LNCaP clone FGC (cell line): ENCODE data around the gene TTLL8.

Source experiments
- DNase-seq: peaks from one replicate; pipeline ENCODE4 v3.0.0-alpha.2; 2011; ENCODE audit warnings: low read depth
- H3K4me3 ChIP-seq: 2 replicates; pipeline ENCODE4 v1.5.1; 2011; ENCODE audit warnings: mild to moderate bottlenecking, low read depth, low read length, control low read depth
- TF ChIP-seq, protein P1 (sequence below): IDR thresholded peaks from 2 replicates; pipeline ENCODE4 v1.5.1; 2012; ENCODE audit warnings: mild to moderate bottlenecking; ENCODE audit not compliant: control insufficient read depth, insufficient read depth; ENCODE audit errors: extremely low read depth

Gene TTLL8

DNA sequence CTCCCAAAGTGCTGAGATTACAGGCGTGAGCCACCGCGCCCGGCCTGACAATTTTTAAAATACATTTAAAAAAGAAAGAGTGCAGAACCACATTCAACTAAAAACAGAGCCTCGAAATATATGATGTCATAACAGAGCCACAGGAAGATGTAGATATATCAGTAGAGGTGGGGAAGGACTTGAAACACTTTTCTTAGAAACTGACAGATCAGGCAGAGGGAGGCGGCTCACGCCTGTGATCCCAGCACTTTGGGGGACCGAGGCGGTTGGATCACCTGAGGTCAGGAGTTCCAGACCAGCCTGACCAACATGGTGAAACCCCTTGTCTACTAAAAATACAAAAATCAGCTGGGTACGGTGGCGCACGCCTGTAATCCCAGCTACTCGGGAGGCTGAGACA, 20.1 kb upstream of the TTLL8 start:
- DNase-seq = no peak
- no peak overlapping the region for H3K4me3 ChIP-seq
- TF ChIP-seq, protein P1, sequence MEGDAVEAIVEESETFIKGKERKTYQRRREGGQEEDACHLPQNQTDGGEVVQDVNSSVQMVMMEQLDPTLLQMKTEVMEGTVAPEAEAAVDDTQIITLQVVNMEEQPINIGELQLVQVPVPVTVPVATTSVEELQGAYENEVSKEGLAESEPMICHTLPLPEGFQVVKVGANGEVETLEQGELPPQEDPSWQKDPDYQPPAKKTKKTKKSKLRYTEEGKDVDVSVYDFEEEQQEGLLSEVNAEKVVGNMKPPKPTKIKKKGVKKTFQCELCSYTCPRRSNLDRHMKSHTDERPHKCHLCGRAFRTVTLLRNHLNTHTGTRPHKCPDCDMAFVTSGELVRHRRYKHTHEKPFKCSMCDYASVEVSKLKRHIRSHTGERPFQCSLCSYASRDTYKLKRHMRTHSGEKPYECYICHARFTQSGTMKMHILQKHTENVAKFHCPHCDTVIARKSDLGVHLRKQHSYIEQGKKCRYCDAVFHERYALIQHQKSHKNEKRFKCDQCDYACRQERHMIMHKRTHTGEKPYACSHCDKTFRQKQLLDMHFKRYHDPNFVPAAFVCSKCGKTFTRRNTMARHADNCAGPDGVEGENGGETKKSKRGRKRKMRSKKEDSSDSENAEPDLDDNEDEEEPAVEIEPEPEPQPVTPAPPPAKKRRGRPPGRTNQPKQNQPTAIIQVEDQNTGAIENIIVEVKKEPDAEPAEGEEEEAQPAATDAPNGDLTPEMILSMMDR = no peak

DNA sequence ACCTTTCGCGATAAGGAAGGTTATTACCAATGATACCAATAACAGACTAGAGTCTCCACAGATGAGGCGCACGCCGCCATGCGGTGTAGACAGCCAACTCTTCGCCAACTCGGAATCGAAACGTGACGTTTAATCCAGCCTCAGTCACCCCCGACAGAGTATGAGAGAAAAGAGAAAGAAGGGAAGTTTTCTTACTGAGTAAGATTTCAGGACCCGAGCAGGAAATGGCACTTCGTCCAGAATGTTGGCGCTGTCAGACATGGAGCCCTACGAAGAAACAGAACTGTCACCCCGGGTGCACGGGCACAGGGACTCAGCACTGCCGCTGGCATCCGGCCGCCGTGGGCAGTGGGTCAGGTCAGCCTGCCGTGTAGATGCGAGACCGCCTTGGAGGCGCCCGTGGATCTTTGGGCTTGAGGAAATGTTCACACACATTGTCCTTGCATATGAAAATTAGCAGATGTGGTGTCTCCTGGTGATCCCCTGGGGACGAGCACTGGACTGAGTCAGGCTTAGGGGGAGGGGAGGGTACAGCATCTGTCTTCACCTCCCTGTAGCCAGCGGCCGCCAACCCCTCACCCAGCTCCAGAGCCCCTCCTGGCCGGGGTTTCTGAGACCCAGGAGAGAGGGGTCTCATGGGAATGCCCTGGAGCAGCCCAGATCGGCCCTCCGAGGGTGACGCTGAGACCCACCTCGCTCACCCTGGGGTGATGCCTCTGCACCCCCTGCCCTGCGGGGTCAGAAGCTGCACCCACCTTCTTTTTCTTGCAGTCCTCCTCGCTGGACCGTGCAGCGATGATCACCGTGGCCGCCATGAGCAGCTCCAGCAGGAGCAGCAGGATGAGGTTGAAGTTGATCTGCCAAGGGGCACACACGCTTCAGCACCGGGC, 18.8 kb upstream of the TTLL8 start:
- DNase-seq = no peak
- no peak overlapping the region for H3K4me3 ChIP-seq
- TF ChIP-seq, protein P1 = no peak

DNA sequence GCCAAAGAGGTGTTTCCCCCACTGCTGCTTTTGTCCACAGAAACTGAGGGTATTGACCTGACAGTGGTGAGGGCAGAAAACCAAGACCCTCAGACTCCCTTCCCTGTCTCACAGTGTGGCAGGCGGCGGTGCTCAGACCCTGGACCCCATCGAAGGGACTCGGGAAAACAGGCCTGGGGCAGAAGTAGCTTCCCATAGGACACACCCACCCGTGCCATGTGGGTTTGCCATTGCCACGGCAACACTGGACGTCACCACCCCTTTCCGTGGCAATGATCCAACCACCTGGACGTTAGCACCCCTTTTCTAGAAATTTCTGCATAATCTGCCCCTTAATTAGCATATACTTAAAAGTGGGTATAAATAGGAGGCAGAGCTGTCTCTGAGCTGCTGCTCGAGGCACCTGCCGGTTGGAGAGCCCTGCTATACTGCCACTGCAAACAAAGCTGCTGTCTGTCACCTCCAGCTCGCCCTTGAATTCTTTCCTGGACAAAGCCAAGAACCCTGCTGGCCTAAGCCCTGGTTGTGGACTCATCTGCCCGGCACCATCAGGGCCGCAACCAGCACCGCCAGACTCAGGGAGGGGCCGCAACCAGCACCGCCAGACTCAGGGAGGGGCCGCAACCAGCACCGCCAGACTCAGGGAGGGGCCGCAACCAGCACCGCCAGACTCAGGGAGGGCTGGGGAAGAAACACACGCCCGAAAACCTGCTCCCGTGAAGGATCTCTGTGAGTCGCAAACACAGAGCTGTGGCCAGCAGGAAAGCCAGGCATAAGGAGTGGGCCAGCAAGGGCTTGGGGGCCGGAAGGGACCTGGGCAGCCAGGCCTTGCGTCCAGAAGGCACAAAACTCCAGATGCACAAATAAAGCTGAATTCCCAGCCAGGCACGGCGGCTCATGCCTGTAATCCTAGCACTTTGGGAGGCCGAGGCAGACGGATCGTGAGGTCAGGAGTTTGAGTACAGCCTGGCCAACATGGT, 16.7 kb upstream of the TTLL8 start:
- no peak for DNase-seq
- no peak overlapping the region for H3K4me3 ChIP-seq

DNA sequence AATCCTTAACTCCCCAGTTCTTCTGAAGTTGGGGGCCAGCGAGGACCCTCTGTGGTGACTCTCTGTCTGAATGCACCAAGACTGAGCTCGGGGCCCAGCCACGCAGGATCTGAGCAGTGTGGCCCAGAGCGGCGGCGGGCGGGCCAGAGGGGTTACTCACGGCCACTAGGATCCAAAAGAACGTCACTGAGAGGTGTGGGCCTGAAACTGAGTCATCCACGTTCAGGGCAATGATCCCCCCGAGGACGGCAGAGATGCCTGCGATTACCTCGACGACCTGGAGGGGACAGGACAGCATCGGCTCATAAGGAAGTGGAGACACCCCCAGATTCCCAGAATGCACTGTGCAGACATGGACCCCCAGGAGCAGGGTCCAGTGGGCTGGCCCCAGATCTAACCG, 16.0 kb upstream of the TTLL8 start:
- DNase-seq = no peak
- H3K4me3 ChIP-seq = no peak overlapping the region
- TF ChIP-seq, protein P1 = no peak

More for the DNA sequence above, 16.7 kb upstream of the TTLL8 start:
- TF ChIP-seq, protein P1 = no peak

DNA sequence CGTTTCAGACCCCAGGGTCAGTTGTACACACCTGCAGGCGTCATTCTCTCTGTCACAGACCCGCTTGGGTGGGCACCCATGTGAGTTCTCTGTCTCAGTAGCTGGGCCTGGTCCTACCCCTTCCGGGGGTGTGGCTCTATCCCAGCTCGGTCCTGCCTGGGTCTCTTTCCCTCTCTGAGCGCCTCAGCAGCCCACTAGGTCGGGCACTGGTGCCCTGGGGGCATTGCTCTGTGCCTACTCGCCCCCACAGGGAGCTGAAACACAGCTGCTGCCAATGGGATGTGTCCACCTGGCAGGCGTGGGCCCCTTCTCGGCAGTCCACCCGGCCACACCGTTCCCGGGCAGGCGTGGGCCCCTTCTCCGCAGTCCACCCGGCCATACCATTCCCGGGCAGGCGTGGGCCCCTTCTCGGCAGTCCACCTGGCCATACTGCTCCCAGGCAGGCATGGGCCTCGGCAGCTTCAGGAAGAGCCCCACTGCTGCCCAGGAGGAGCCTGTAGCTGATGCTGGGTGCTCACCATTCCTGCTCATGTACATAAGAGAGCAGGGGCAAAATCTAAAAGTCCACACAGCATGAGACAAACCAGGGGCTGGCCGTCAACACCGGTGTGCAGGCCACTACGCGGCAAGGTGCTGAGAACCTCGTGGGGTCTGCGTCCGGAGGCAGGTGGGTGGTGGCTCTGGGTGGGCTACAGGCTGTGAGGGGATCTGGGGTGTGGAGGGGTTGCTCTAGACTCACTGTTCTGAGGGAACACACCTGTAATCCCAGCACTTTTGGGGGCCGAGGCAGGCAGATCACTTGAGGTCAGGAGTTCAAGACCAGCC, 14.8 kb upstream of the TTLL8 start:
- TF ChIP-seq, protein P1 = no peak
- no peak overlapping the region for H3K4me3 ChIP-seq
- no peak for DNase-seq

DNA sequence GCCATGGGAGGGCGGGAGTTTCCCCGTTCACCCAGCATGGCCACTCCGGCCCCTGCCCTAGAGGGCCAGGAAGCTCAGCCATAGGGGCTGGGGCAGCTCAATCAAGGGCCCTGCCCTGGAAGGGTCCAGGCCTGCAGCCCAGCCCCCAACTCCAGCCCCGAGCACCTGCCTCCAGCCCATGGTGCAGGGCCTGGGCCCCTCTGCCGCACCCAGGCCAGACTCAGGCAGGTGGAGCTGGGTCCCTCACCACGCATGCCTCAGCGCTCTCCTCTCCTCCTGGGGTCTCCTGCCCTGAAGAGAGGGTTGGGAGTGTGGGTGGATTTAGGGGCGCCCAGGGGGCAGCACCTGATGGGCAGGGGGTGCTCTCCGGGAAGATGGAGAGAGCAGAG, 14.1 kb upstream of the TTLL8 start:
- no peak overlapping the region for H3K4me3 ChIP-seq
- TF ChIP-seq, protein P1 = no peak
- no peak for DNase-seq
